Femur (tissue), 1 donor: ENCODE results near the gene EIF3F.
A peak's percentile ranks its signal among the peaks of the same experiment; 100 is the strongest.
"Not testable (repeated sequence)": the region's sequence is repeated elsewhere in the genome, so short reads cannot be mapped to it uniquely, and the experiment has no call there.

Experiments
- DNase-seq: peaks from one replicate; pipeline ENCODE4 v3.0.0-alpha.2; 2017

EIF3F gene, protein sequence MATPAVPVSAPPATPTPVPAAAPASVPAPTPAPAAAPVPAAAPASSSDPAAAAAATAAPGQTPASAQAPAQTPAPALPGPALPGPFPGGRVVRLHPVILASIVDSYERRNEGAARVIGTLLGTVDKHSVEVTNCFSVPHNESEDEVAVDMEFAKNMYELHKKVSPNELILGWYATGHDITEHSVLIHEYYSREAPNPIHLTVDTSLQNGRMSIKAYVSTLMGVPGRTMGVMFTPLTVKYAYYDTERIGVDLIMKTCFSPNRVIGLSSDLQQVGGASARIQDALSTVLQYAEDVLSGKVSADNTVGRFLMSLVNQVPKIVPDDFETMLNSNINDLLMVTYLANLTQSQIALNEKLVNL

DNA sequence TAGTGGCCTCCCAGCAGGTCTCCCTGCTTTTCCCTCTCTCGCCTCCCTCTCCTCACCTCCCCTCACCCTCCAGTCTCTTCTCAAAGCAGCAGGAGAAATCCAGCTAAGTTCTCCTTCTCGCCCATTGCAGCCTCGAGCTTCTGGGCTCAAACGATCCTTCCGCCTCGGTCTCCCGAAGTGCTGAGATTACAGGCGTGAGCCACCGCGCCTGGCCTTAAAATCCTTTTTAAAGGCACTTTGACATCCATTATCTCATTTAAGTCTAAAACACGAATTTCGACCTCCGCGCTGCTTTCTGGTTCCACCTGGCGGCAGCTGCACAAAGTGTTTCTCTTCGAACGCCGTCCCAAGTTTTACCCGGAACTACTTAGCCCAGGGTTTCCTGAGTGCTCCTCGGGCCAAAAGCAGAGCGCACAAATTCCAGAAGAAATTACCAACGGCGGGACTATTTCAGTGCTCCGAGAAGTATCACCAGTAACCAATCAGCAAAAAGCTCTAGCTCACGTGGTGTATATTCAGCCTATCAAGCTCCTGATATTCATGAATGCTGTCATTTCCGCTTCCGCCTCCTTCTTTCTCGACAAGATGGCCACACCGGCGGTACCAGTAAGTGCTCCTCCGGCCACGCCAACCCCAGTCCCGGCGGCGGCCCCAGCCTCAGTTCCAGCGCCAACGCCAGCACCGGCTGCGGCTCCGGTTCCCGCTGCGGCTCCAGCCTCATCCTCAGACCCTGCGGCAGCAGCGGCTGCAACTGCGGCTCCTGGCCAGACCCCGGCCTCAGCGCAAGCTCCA is at the start of gene EIF3F:
EIF3F (plus strand) TSS at position 570 of the 792 bp plus-strand sequence; CDS start at position 586, 16 bp downstream.
- DNase-seq, result peak; percentile 97

DNA sequence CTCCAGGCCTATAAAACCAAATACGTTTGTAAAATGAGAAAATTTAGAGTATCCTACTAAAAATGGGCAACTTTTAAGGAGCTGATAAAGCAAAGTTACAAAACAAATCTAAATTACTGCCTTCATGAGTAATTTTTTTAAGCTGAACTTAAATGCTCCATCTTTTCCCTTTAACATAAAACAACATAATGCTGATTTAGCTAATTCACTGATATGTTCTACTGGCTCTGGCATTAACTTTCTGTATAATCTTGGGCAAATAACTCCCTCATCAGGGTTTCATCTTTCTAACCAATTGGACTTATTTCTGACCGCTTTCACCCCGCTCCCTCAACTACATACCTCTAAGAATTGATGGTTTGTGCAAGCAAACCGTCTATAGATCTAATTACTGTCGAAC is 46.0 kb upstream of the EIF3F start:
- no peak for DNase-seq

DNA sequence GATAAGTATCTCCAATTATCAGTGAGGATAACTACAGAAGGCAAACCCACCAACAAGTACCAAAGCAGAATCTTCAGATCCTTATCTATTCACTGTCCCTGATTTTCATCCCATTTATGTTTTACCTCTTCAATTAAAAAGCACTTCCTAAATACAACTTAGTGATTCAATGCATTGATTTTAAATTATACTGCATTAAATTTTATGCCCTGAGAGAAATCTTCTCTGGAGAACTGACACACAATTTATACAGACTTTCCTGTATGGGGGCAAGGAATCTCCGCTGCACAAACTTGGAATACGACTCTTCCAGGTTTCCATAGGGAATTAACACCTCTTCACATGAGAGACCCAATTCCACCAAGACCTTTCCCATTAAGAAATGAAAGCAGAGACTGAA is 45.5 kb upstream of the EIF3F start, which contains the start of gene OR10A3:
OR10A3 (minus strand) TSS at position 101 of the 400 bp plus-strand sequence. CDS start 2,188 bp downstream, outside the sequence.
- no peak for DNase-seq

- no peak for DNase-seq
Observed at GRCh38 chr11:7944123-7944522, 43.0 kb upstream of the EIF3F start.

- no peak for DNase-seq
Observed at GRCh38 chr11:7949934-7950333, 37.2 kb upstream of the EIF3F start.

- DNase-seq, result no peak
Observed at GRCh38 chr11:7955191-7955590, 31.9 kb upstream of the EIF3F start.

GRCh38 chr11:7964261-7964660 is 22.9 kb upstream of the EIF3F start:
- DNase-seq, result no peak

GRCh38 chr11:7964873-7965272 is 22.3 kb upstream of the EIF3F start:
- no peak for DNase-seq

DNA sequence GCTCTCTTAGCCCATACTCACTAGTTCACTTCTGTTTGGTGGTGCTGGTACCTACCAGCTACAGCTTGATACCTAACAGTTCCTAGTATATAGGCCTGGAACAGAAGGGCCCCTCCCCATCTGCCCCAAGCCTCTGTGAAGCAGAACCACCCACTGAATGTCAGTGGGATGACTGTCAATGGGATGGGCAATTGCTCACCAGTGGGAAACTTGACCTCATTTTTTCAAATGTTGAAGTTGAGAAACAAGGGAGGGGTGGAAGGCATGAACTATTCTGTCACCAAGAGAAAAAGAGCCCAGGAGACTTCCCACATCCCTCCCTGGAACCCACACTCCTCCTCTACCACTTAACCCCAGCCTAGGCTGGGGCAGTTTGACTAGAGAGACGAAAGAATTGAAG is 21.8 kb upstream of the EIF3F start, which contains the start of gene NLRP10:
NLRP10 (minus strand) TSS at position 62 of the 400 bp plus-strand sequence. CDS start 1,952 bp downstream, outside the sequence.
- DNase-seq, result no peak

DNA sequence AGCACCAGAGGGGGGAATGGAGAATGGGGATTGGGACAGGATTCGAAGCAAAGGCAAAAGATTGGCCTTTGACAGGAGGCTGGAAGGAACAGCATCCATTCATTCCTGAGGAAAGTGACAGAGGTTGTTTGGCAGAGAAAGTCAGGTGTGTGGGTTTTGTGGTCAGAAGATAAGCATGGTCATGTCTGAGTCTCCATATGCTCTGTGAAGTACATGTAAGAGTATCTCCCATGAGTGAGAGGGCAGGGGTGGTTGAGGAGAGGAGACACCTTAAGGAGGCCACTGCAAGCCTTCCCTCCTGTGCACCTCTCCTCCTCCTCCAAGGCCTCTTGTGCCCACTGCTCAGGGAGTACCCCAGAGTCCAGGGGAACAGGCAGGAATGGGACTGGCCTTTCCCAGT is 20.0 kb upstream of the EIF3F start:
- DNase-seq, result no peak

- no peak for DNase-seq
Observed at GRCh38 chr11:7967826-7968225, 19.3 kb upstream of the EIF3F start.

- no peak for DNase-seq
Observed at GRCh38 chr11:7968686-7969085, 18.5 kb upstream of the EIF3F start.

DNA sequence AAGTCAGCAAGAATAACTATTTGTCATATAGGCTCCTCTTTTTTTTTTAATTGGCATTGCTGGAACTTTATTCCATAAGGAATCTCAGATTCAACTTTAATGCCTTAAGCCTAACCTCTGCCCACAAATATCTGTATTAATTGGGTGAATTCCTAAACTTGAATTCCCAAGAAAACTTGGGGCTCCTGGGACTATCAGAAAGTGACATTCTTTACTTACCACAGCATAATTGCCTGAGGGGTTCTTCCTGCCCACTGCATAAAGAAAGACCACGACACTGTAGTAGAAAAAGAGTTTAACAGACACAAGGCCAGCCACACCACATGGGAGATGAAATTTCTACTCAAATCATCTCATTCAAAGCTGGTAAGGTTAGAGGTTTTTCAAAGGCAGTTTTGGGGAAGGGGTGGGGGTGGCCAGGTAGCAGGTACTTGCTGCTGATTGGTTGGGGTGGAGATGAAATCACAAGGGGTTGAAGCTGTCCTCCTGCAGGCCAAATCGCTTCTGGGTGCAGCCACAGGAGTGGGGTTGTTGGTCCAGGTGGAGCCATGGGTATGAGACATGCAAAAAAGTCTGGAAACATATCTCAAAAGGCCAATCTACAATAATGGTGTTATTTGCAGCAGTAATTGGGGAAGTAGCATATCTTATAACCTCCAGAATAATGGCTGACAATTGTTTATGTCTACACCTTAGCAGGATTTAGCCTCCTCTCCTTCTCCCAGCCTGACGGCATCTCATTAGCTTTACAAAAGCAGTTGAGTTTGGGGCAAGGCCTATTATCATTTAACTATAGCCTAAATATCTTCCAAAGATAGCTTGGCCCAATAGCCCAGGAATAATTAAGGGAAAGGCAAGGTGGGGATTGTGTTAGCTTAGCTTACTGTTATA is 17.1 kb upstream of the EIF3F start:
- no peak for DNase-seq

DNA sequence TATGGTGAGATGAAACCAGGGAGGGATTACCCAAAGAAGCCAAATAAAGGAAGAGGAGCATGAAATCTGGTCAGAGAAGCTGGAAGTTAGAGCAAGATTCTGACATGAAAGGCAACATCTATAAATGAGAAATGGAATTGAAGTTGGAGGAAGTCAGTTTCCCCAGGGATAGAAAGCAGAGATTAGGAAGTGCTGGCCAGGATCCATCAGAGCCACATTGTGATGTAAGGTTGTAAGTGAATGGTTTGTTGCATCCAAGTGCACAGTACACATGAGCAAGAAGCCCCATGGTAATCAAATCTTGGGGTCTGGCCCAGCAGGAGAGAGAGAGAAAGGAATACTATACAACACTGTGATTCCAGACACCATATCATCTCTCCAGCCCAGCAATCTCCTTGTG is 15.3 kb upstream of the EIF3F start:
- no peak for DNase-seq

GRCh38 chr11:7973011-7973410 is 14.1 kb upstream of the EIF3F start:
- DNase-seq, result no peak

DNA sequence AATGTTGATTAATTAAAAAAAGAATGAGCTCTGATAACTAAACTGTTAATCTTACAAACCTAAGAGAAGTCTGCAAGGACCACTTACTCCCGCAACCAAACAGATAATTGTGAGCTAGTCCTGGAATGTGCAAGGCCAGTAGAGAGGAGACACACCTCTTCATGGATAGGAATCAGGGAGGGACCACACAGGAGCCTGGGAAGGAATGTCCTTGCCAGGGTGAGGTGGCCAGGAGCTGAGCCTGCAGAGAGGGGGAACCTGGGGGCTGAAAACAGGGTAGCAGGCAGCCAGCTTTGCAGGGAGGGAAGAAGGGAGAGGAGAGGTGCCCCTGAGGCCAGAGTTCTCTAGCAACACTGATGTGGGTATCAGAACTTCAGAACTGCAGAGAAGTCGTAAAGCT is 12.5 kb upstream of the EIF3F start:
- DNase-seq, result no peak

DNA sequence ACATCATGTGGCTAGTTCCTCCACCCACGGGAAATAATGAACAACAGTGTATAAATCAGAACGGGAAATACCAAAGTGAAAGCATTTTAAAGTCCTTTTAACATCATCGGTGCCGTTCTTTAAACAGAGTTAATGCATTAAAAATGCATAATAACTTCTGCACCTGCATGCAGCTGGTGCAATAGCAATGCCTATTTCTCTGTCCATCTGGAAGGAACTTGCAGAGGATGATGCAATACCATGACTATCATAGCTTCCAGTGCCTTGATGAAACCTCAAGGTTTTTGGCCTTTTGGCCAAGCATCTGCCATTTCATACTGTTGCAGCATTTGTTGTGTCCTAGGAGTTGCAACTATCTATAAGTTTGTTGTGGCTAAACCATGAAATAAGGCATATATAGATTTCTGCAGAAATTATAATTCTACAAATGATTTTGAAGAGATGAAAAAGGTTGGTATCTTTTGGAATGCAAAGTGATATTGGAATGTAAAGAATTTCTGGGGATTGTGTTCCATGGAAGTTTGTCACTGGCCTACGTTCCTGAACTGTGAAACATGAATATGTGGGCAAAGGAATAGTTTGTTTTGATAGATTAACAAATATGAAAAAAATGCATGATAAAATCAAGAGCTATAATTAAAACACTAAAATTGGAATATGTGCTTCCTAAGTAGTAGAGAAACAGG is 9.8 kb upstream of the EIF3F start:
- no peak for DNase-seq

- no peak for DNase-seq
Observed at GRCh38 chr11:7981619-7982157, 5.4 kb upstream of the EIF3F start.

GRCh38 chr11:7982582-7983119 is 4.5 kb upstream of the EIF3F start:
- no peak for DNase-seq

DNA sequence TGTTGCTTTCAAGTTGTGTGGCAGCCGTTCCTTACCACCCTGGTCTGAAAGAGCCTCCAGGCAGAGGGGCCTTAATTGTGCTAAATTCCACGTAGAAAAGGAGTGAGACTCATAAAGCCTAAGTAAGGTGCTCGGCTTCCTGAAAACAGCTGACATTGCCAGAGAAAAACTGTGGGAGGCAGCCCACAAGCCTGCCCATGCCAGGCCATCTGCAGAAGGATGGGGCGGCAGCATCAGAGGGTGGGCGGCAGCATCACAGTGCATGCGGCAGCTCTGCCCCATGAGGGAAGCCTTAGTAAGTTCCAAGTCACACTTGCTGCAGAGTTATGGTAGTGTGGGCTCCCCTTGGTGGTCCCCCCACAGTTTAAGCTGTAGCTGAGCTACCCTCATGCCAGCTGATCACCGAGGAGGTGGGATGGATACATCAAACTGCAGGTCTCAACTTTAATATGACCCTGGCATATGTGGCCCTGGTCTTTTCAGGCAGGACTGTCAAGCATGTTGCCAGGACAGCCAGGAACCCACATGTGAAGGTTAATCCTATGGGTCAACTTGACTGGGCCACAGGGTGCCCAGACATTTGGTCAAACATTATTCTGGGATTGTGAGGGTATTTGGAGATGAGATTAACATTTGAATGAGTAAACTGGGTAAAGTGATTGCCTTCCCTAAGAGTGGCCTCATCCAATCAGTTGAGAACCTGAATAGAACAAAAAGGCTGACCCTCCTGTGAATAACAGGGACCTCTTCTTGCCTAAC is 3.1 kb upstream of the EIF3F start:
- DNase-seq, result no peak

- not testable (repeated sequence) for DNase-seq
Observed at GRCh38 chr11:7987560-7987883, 385 bp downstream of the EIF3F start.
